Mammary epithelial cell (primary cell): ENCODE results near the gene PPARD.

Experiments
- EZH2 ChIP-seq: IDR thresholded peaks from 2 replicates; pipeline ENCODE4 v1.6.1; 2012; ENCODE audit warnings: low read length, inconsistent platforms, borderline replicate concordance
- TF ChIP-seq, protein P1 (sequence below), 2 donors: IDR thresholded peaks in 1 of 2; conservative IDR thresholded peaks in 1 of 2; 2 replicates each; pipeline ENCODE4 v1.5.1; 2011 to 2012; ENCODE audit warnings: inconsistent platforms in 2 of 2, low read length in 2 of 2, mild to moderate bottlenecking in 2 of 2, control low read depth in 1 of 2, low read depth in 1 of 2; ENCODE audit not compliant: insufficient read depth in 1 of 2; ENCODE audit errors: extremely low read depth in 1 of 2

GRCh38 chr6:35441642-35442041, 99.3 kb downstream of the PPARD start:
- TF ChIP-seq EZH2, result no peak
- TF ChIP-seq, protein P1, sequence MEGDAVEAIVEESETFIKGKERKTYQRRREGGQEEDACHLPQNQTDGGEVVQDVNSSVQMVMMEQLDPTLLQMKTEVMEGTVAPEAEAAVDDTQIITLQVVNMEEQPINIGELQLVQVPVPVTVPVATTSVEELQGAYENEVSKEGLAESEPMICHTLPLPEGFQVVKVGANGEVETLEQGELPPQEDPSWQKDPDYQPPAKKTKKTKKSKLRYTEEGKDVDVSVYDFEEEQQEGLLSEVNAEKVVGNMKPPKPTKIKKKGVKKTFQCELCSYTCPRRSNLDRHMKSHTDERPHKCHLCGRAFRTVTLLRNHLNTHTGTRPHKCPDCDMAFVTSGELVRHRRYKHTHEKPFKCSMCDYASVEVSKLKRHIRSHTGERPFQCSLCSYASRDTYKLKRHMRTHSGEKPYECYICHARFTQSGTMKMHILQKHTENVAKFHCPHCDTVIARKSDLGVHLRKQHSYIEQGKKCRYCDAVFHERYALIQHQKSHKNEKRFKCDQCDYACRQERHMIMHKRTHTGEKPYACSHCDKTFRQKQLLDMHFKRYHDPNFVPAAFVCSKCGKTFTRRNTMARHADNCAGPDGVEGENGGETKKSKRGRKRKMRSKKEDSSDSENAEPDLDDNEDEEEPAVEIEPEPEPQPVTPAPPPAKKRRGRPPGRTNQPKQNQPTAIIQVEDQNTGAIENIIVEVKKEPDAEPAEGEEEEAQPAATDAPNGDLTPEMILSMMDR (conservative IDR thresholded peaks at IDR 0.05 in 1 of 2, IDR thresholded peaks at IDR 0.05 in 1 of 2; ENCODE audit: extremely low read depth in 1 of 2, insufficient read depth in 1 of 2, low read depth in 1 of 2, low read length in 2 of 2), result no peak
